A673 (cell line): ENCODE results near the gene RAPGEF5.
"Not testable (repeated sequence)": the region's sequence is repeated elsewhere in the genome, so short reads cannot be mapped to it uniquely, and the experiment has no call there.

ENCODE experiments used
- CTCF ChIP-seq: fragments of 300-800, 200-600 bp; sonication (generic); conservative IDR thresholded peaks from 2 replicates; pipeline ENCODE4 v1.5.1; 2017; ENCODE audit warnings: low read depth, mild to moderate bottlenecking, antibody characterized with exemption, low read length, moderate library complexity, mixed read lengths
- EZH2 ChIP-seq: fragments of 200-600 bp; sonication (generic); IDR thresholded peaks from 2 replicates; pipeline ENCODE4 v1.6.1; 2017; ENCODE audit warnings: borderline replicate concordance, low read depth, mild to moderate bottlenecking, mixed read lengths, antibody characterized with exemption, low read length; ENCODE audit not compliant: poor library complexity, severe bottlenecking

- not testable (repeated sequence) for TF ChIP-seq CTCF, EZH2
These were observed 265.9 kb downstream of the RAPGEF5 start for GRCh38 chr7:22090958-22091525.
